ENCODE results near the gene ZNF408.
"Not testable (repeated sequence)": the region's sequence is repeated elsewhere in the genome, so short reads cannot be mapped to it uniquely, and the experiment has no call there.

ZNF408 gene

DNA sequence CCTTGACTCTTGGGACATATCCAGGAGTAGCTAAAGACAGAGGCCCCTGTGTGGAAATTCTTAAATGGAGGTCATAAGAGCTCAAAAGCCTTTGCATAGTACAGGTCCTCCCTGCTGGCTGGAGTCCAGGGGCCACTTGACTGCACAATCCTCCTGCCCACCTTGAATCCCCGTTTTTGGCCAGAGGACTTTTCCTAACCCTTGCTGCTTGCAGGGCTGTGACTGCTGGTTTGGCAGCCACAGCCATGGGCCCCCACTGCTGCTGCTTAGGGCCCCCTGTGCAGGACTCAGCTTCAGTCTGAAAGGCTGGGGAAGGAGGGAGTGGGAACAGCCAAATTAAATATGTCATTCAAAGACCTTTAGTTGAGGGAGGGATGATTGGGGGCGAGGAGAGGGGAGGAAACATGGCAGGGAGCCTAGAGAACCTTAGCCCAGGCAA, 33.8 kb upstream of the ZNF408 start:
- Histone ChIP-seq H3K36me3 (ENCODE audit: control insufficient read depth in 1 of 2, insufficient read depth in 2 of 2, low read length in 2 of 2) (peaks cover 60 to 65% of the 10 kb centered on the region in 2 donors), H3K27ac (ENCODE audit: low read length) (peak overlapping the region; percentile 58), H3K4me3 (ENCODE audit: low read depth in 1 of 2, low read length in 2 of 2) (peak overlapping the region in 1 of 2 donors; percentile 11), H3K27me3 (ENCODE audit: low read depth, low read length) (no peaks in the 10 kb centered on the region), H3K9me3 (ENCODE audit: control insufficient read depth in 1 of 2, low read length in 2 of 2) (no peaks in the 10 kb centered on the region), H3K4me1 (ENCODE audit: control insufficient read depth in 1 of 2, insufficient read depth in 2 of 2, low read length in 2 of 2) (peaks cover 0 to 12% of the 10 kb centered on the region in 2 donors)

DNA sequence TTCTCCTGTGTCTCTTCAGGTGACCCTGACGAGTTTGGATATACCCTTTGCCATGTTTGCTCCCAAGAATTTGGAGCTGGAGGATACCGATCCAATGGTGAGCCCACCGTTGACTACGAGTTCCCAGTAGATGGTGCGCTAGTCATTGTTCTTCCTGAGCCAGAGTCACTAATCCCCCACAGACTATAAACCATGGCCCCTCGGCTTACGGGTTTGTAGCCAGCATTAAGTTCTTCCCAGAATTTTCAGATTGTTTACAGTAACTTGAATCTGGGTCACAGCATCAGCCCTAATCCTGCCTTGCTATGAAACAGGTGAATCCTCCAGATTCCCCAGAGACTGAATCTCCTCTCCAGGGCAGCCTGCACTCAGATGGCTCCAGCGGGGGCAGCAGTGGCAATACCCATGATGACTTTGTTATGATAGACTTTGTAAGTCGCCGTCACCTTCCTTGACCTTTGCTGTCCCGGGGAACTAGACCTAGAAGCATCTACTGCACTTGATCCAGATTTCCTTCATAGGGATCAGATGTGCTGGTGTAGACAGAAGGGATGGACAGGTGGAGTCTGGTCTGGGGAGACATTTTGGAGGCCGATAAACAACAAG, 32.2 kb upstream of the ZNF408 start:
- peaks cover 59 to 75% of the 10 kb centered on the region in 2 donors for H3K36me3 ChIP-seq (ENCODE audit: control insufficient read depth in 1 of 2, insufficient read depth in 2 of 2, low read length in 2 of 2)
- H3K4me1 ChIP-seq (ENCODE audit: control insufficient read depth in 1 of 2, insufficient read depth in 2 of 2, low read length in 2 of 2), result peaks cover 0 to 12% of the 10 kb centered on the region in 2 donors
- no peak overlapping the region for H3K27ac ChIP-seq (ENCODE audit: low read length)
- no peaks in the 10 kb centered on the region for H3K9me3 ChIP-seq (ENCODE audit: control insufficient read depth in 1 of 2, low read length in 2 of 2)
- H3K27me3 ChIP-seq (ENCODE audit: low read depth, low read length), result no peaks in the 10 kb centered on the region
- no peak overlapping the region for H3K4me3 ChIP-seq (ENCODE audit: low read depth in 1 of 2, low read length in 2 of 2)

DNA sequence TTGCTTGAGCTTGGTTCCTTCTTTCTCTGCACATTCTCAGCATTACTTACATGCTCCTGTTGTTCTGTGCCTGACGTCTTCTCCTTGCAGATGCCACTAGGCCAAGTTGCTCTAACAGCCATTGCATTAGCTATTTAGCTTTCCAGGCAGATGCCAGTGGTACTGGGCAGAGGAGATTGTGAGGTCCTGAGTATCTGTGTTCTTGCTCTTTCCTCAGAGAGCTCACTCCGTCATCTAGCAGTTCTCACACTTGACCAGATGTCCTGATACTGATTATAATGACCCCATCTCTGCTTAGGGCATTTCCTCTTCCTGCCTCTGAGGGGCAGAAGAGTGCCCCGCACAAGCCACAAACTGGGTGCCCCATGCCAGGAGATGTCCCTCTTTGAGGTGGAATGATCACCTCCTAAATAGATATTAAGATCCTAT, 31.1 kb upstream of the ZNF408 start:
- H3K4me3 ChIP-seq (ENCODE audit: low read depth in 1 of 2, low read length in 2 of 2), result no peak overlapping the region
- H3K36me3 ChIP-seq (ENCODE audit: control insufficient read depth in 1 of 2, insufficient read depth in 2 of 2, low read length in 2 of 2), result peaks cover 54 to 68% of the 10 kb centered on the region in 2 donors
- no peaks in the 10 kb centered on the region for H3K27me3 ChIP-seq (ENCODE audit: low read depth, low read length)
- H3K4me1 ChIP-seq (ENCODE audit: control insufficient read depth in 1 of 2, insufficient read depth in 2 of 2, low read length in 2 of 2), result peaks cover 4 to 18% of the 10 kb centered on the region in 2 donors
- no peak overlapping the region for H3K27ac ChIP-seq (ENCODE audit: low read length)
- no peaks in the 10 kb centered on the region for H3K9me3 ChIP-seq (ENCODE audit: control insufficient read depth in 1 of 2, low read length in 2 of 2)

DNA sequence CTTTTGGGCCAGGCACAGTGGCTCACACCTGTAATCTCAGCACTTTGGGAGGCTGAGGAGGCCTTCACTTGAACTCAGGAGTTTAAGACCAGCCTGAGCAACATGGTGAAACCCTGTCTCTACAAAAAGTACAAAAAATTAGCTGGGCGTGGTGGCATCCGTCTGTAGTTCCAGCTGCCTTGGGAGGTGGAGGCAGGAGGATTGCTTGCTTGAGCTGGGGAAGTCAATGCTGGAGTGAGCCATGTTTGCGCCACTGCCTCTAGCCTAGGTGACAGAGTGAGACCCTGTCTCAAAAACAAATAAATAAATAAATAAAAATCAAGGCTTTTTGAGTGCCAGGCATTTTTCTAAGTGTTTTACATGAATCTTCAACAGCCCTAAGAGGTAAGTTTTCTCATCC, 30.3 kb upstream of the ZNF408 start:
- not testable (repeated sequence) for H3K27ac ChIP-seq (ENCODE audit: low read length); H3K27me3 ChIP-seq (ENCODE audit: low read depth, low read length); H3K9me3 ChIP-seq (ENCODE audit: control insufficient read depth in 1 of 2, low read length in 2 of 2); H3K4me3 ChIP-seq (ENCODE audit: low read depth in 1 of 2, low read length in 2 of 2)
- Histone ChIP-seq H3K4me1 (ENCODE audit: control insufficient read depth in 1 of 2, insufficient read depth in 2 of 2, low read length in 2 of 2) (peaks cover 12 to 25% of the 10 kb centered on the region in 2 donors), H3K36me3 (ENCODE audit: control insufficient read depth in 1 of 2, insufficient read depth in 2 of 2, low read length in 2 of 2) (peaks cover 46 to 60% of the 10 kb centered on the region in 2 donors)

DNA sequence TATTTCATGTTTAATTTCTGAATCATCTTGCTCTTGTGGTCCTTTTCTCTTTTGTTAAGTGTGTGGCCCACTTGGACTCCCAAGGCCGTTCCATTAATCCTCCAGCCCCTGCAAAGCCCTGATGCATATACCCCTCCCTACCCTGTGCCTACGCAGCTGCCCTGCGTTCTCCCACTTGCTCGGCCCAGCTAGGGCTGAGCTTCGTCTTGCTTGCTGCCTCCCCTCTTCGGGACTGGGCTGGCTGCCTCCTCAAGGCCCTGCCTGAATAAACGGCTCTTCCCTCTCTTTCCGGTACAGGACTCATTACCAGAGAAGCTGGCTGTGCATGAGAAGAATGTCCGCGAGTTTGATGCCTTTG, 28.9 kb upstream of the ZNF408 start:
- Histone ChIP-seq H3K9me3 (ENCODE audit: control insufficient read depth in 1 of 2, low read length in 2 of 2) (no peaks in the 10 kb centered on the region), H3K4me1 (ENCODE audit: control insufficient read depth in 1 of 2, insufficient read depth in 2 of 2, low read length in 2 of 2) (peaks cover 17 to 36% of the 10 kb centered on the region in 2 donors), H3K27ac (ENCODE audit: low read length) (no peak overlapping the region), H3K4me3 (ENCODE audit: low read depth in 1 of 2, low read length in 2 of 2) (no peak overlapping the region), H3K36me3 (ENCODE audit: control insufficient read depth in 1 of 2, insufficient read depth in 2 of 2, low read length in 2 of 2) (peaks cover 39 to 63% of the 10 kb centered on the region in 2 donors), H3K27me3 (ENCODE audit: low read depth, low read length) (no peaks in the 10 kb centered on the region)

DNA sequence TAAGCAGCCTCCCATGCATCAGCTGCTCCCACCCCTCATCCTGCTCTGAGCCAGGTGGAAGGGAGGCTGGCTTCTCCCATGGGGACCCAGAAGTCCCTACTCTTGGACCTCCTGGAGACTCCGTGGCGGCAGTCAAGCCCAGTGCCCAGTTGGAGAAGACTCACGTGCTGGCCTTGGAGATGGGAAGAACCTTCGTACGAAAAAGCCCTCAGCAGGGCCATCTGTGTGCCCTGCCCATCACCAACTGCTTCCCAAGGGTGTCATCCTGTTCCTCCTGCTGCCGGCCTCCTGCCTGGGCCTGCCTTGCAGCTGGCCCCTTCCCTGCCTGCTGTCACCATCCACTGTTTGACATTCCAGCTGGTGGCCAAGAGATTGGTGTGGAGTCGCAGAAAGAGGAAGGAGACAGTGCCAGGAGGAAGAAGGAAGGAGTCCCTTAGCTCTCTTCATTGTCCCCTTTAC, 28.4 kb upstream of the ZNF408 start:
- no peak overlapping the region for H3K27ac ChIP-seq (ENCODE audit: low read length)

DNA sequence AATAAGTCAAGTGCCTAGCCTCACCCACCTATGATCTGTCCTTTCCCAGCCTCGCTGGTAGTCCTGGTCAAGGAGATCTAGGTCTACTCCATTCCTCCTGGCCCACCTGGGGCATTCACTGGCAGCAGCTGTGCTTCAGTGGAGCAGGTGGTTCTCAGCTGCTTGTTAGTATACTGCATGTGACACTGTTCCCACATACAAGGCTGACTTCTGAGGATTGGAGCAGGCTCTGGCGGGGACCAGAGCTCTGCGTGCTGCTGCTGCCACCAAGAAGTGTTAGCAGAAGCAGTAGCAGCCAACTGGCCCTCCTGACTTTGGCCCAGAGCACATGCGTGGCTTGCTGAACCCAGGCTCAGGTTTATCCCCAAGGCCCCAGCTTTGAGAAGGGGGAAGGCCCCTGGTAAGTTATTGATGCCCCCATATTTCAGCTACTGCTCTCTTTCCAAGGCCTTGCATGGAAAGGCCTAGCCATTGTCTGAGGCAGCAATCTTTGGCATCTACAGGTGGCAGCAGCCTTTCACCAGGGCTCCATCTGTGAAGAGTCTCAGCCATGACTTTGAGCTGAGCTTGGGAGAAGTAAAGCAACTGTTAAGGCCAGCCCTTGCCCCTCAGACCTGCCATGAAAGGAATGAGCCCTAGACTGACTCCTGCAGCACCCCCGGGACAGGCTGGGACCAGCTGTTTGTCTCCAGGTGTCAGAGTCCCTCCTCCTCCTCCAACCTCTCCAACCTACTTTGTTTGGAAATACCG, 26.9 kb upstream of the ZNF408 start:
- Histone ChIP-seq H3K27me3 (ENCODE audit: low read depth, low read length) (no peaks in the 10 kb centered on the region), H3K36me3 (ENCODE audit: control insufficient read depth in 1 of 2, insufficient read depth in 2 of 2, low read length in 2 of 2) (peaks cover 29 to 66% of the 10 kb centered on the region in 2 donors), H3K9me3 (ENCODE audit: control insufficient read depth in 1 of 2, low read length in 2 of 2) (no peaks in the 10 kb centered on the region), H3K27ac (ENCODE audit: low read length) (peak overlapping the region; percentile 83), H3K4me3 (ENCODE audit: low read depth in 1 of 2, low read length in 2 of 2) (no peak overlapping the region), H3K4me1 (ENCODE audit: control insufficient read depth in 1 of 2, insufficient read depth in 2 of 2, low read length in 2 of 2) (peaks cover 17 to 30% of the 10 kb centered on the region in 2 donors)

More for the DNA sequence above, 28.4 kb upstream of the ZNF408 start:
- H3K27me3 ChIP-seq (ENCODE audit: low read depth, low read length), result no peaks in the 10 kb centered on the region
- peaks cover 17 to 36% of the 10 kb centered on the region in 2 donors for H3K4me1 ChIP-seq (ENCODE audit: control insufficient read depth in 1 of 2, insufficient read depth in 2 of 2, low read length in 2 of 2)
- H3K36me3 ChIP-seq (ENCODE audit: control insufficient read depth in 1 of 2, insufficient read depth in 2 of 2, low read length in 2 of 2), result peaks cover 42 to 68% of the 10 kb centered on the region in 2 donors
- H3K9me3 ChIP-seq (ENCODE audit: control insufficient read depth in 1 of 2, low read length in 2 of 2), result no peaks in the 10 kb centered on the region
- H3K4me3 ChIP-seq (ENCODE audit: low read depth in 1 of 2, low read length in 2 of 2), result no peak overlapping the region

DNA sequence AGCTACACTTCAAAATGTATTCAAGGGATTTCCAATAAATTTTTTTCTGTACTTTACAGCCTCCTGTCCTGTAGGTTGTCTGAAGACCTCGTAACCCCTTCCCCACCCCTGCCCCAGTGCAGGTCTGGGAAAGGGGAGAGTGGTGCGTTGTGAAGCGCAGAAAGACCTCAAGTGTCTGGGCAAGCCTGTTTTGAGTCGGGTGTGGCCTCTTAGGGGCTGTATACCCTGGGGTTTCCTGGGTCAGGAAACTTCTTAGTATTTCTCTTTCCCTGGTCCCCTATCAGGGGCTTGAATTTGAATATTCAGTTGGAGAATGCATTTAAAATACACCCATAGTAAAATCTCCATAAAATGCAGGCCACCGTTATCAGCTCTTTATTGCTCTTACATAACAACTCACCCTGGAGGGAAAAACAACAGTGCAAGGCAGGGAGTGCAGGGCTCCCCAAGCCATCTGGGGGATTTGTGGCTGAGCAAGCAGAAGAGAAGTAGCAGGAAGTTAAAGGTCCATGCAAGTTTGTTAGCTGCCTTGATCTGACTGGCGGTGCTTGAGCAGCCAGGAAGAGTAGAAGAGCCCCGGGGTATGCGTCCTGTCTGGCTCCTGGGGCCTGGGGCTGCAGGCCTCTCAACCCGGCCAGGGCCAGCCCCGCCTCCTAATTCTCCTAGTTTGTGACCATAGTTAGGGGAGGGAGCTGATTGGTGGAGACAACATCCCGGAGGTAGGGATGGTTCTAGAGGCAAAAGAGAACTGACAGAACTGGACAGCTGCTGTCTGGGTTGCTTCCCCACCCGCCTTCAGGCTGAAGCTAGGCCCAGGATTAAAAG, 26.2 kb upstream of the ZNF408 start:
- Histone ChIP-seq H3K9me3 (ENCODE audit: control insufficient read depth in 1 of 2, low read length in 2 of 2) (no peaks in the 10 kb centered on the region), H3K27me3 (ENCODE audit: low read depth, low read length) (no peaks in the 10 kb centered on the region), H3K36me3 (ENCODE audit: control insufficient read depth in 1 of 2, insufficient read depth in 2 of 2, low read length in 2 of 2) (peaks cover 28 to 66% of the 10 kb centered on the region in 2 donors), H3K27ac (ENCODE audit: low read length) (peak overlapping the region; percentile 83), H3K4me3 (ENCODE audit: low read depth in 1 of 2, low read length in 2 of 2) (no peak overlapping the region), H3K4me1 (ENCODE audit: control insufficient read depth in 1 of 2, insufficient read depth in 2 of 2, low read length in 2 of 2) (peaks cover 17 to 30% of the 10 kb centered on the region in 2 donors)

DNA sequence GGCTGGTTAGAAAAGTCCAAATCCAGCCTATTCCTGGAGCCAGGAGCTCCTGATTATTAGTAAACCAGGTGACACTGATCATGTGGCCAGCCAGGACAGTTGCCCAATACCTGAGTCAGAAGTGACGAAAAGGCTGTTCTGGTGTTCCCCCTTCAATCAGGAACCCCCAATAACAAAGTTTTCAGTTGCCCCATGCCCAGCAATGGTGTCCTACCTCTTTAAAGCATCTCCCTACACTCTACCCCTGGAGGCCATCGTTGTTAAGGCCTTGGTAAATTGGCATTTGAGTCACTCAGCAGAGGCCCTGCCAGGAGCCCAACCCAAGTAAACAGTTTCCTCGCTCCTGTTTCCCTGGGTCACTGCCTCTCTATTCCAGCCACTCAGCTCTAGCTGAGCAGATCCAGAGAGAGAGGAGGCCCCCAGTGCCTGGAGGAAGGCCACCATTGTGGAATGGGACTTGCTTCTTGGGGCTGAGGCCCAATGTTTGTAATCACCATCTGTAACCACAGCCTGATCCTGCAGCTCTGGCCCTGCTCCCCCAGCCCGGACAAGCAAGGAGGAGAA, 25.5 kb upstream of the ZNF408 start:
- Histone ChIP-seq H3K27ac (ENCODE audit: low read length) (peak overlapping the region; percentile 83), H3K36me3 (ENCODE audit: control insufficient read depth in 1 of 2, insufficient read depth in 2 of 2, low read length in 2 of 2) (peaks cover 33 to 67% of the 10 kb centered on the region in 2 donors), H3K4me3 (ENCODE audit: low read depth in 1 of 2, low read length in 2 of 2) (no peak overlapping the region), H3K9me3 (ENCODE audit: control insufficient read depth in 1 of 2, low read length in 2 of 2) (no peaks in the 10 kb centered on the region), H3K27me3 (ENCODE audit: low read depth, low read length) (no peaks in the 10 kb centered on the region), H3K4me1 (ENCODE audit: control insufficient read depth in 1 of 2, insufficient read depth in 2 of 2, low read length in 2 of 2) (peaks cover 17 to 30% of the 10 kb centered on the region in 2 donors)

DNA sequence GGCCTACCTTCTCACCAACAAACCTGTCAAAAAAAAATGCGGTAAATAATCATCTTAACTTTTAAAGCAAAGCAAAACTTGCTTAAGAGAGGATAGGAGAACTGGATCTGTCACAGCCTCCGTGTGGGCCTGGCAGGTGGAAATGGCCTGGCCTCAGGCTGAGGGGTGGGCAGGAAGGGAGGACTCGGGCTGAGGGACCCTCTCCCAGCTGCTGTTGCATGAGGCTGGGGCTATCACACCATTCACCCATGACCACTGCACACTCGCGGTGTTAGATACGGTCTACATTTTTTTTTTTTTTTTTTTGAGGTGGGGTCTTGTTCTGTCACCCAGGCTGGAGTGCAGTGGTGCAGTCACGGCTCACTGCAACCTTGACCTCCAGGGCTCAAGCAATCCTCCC, 24.9 kb upstream of the ZNF408 start:
- Histone ChIP-seq H3K36me3 (ENCODE audit: control insufficient read depth in 1 of 2, insufficient read depth in 2 of 2, low read length in 2 of 2) (peaks cover 34 to 70% of the 10 kb centered on the region in 2 donors), H3K9me3 (ENCODE audit: control insufficient read depth in 1 of 2, low read length in 2 of 2) (no peaks in the 10 kb centered on the region), H3K4me1 (ENCODE audit: control insufficient read depth in 1 of 2, insufficient read depth in 2 of 2, low read length in 2 of 2) (peaks cover 17 to 30% of the 10 kb centered on the region in 2 donors), H3K27ac (ENCODE audit: low read length) (peak overlapping the region; percentile 83), H3K4me3 (ENCODE audit: low read depth in 1 of 2, low read length in 2 of 2) (no peak overlapping the region), H3K27me3 (ENCODE audit: low read depth, low read length) (no peaks in the 10 kb centered on the region)

Measured in muscle layer of duodenum (tissue), 2 donors.